OCI-LY1 (cell line): ENCODE results near the gene MYOCOS.
"Not testable (repeated sequence)": the region's sequence is repeated elsewhere in the genome, so short reads cannot be mapped to it uniquely, and the experiment has no call there.

Source experiments
- H2AFZ ChIP-seq: fragments of 200-600 bp; sonication (generic), shearing (Covaris generic); 2 replicates; pipeline ENCODE4 v1.6.0; 2014; ENCODE audit warnings: antibody characterized with exemption, mild to moderate bottlenecking, low read length
- H3F3A ChIP-seq: fragments of 200-600 bp; sonication (generic), shearing (Covaris generic); 2 replicates; pipeline ENCODE4 v1.6.0; 2014; ENCODE audit warnings: mild to moderate bottlenecking, antibody characterized with exemption, low read length, moderate library complexity; ENCODE audit not compliant: insufficient read depth
- H3K27ac ChIP-seq: fragments of 200-600 bp; sonication (generic); 2 replicates; pipeline ENCODE4 v1.5.1; 2014; ENCODE audit warnings: low read length, mixed run types, mild to moderate bottlenecking, low read depth; ENCODE audit not compliant: poor library complexity, severe bottlenecking
- H3K27me3 ChIP-seq: fragments of 200-600 bp; sonication (generic); 2 replicates; pipeline ENCODE4 v1.6.0; 2014; ENCODE audit warnings: antibody characterized with exemption, mild to moderate bottlenecking, low read length, moderate library complexity; ENCODE audit not compliant: insufficient read depth
- H3K36me3 ChIP-seq: fragments of 200-600 bp; sonication (generic); 2 replicates; pipeline ENCODE4 v1.6.1; 2014; ENCODE audit warnings: mild to moderate bottlenecking, antibody characterized with exemption, low read length, moderate library complexity, mixed read lengths; ENCODE audit not compliant: insufficient read depth
- H3K4me1 ChIP-seq: fragments of 200-600 bp; sonication (generic); 2 replicates; pipeline ENCODE4 v1.5.1; 2014; ENCODE audit warnings: mild to moderate bottlenecking, low read length, moderate library complexity; ENCODE audit not compliant: insufficient read depth, severe bottlenecking
- H3K4me2 ChIP-seq: fragments of 200-600 bp; sonication (generic), shearing (Covaris generic); 2 replicates; pipeline ENCODE4 v1.6.1; 2014; ENCODE audit warnings: low read length
- H3K4me3 ChIP-seq: fragments of 200-600 bp; sonication (generic); 2 replicates; pipeline ENCODE4 v1.5.1; 2014; ENCODE audit warnings: low read length, low read depth, mild to moderate bottlenecking, mixed read lengths; ENCODE audit not compliant: poor library complexity, severe bottlenecking
- H3K79me2 ChIP-seq: fragments of 200-600 bp; shearing (Covaris generic); 2 replicates; pipeline ENCODE4 v1.6.1; 2016; ENCODE audit warnings: mixed run types, low read length, mixed read lengths; ENCODE audit not compliant: insufficient read depth
- H3K9ac ChIP-seq: fragments of 200-600 bp; sonication (generic), shearing (Covaris generic); 2 replicates; pipeline ENCODE4 v1.6.1; 2014; ENCODE audit warnings: mild to moderate bottlenecking, low read length, mixed read lengths
- H3K9me2 ChIP-seq: fragments of 200-600 bp; sonication (generic), shearing (Covaris generic); 2 replicates; pipeline ENCODE4 v1.6.1; 2014; ENCODE audit warnings: low read depth, mild to moderate bottlenecking, low read length, mixed read lengths
- H3K9me3 ChIP-seq: fragments of 200-600 bp; shearing (Covaris generic); 2 replicates; pipeline ENCODE4 v1.6.1; 2014; ENCODE audit warnings: low read length, mixed read lengths
- H4K20me1 ChIP-seq: fragments of 200-600 bp; sonication (generic), shearing (Covaris generic); 2 replicates; pipeline ENCODE4 v1.6.0; 2016; ENCODE audit warnings: mild to moderate bottlenecking, low read length; ENCODE audit not compliant: insufficient read depth
- CTCF ChIP-seq: fragments of 200-600 bp; sonication (generic), shearing (Covaris generic); IDR thresholded peaks from 2 replicates; pipeline ENCODE4 v1.5.1; 2017; ENCODE audit warnings: mild to moderate bottlenecking, antibody characterized with exemption, low read length, moderate library complexity, mixed read lengths
- EZH2 ChIP-seq: fragments of 200-600 bp; sonication (generic), shearing (Covaris generic); IDR thresholded peaks from 2 replicates; pipeline ENCODE4 v1.8.0; 2017; ENCODE audit warnings: borderline replicate concordance, mixed run types, mild to moderate bottlenecking, antibody characterized with exemption, low read length, moderate library complexity, mixed read lengths

Gene MYOCOS

GRCh38 chr1:171655746-171656116, 33.7 kb downstream of the MYOCOS start:
- H4K20me1 ChIP-seq, result no peaks in the 10 kb centered on the region
- H3K9ac ChIP-seq, result no peak overlapping the region
- no peak overlapping the region for H2AFZ ChIP-seq
- H3K4me1 ChIP-seq, result no peaks in the 10 kb centered on the region
- no peaks in the 10 kb centered on the region for H3K9me2 ChIP-seq
- H3K4me3 ChIP-seq, result no peak overlapping the region
- H3K27ac ChIP-seq, result no peak overlapping the region
- no peaks in the 10 kb centered on the region for H3F3A ChIP-seq
- H3K79me2 ChIP-seq, result no peaks in the 10 kb centered on the region
- no peaks in the 10 kb centered on the region for H3K9me3 ChIP-seq
- H3K4me2 ChIP-seq, result 0 out of 2 replicates have a peak overlapping the region, but pooled peaks have one; percentile 15
- no peaks in the 10 kb centered on the region for H3K36me3 ChIP-seq
- H3K27me3 ChIP-seq, result no peaks in the 10 kb centered on the region; the same call in 1 of the 2 replicates
- TF ChIP-seq CTCF (no peak), EZH2 (no peak)

- H3K9ac ChIP-seq, H3K36me3 ChIP-seq, H3K4me1 ChIP-seq, H4K20me1 ChIP-seq, H3K9me2 ChIP-seq, H3K79me2 ChIP-seq, H3K27ac ChIP-seq, H3F3A ChIP-seq, H3K9me3 ChIP-seq, H2AFZ ChIP-seq, H3K4me2 ChIP-seq, H3K4me3 ChIP-seq, H3K27me3 ChIP-seq: not testable (repeated sequence)
Observed at GRCh38 chr1:171656206-171656605, 34.2 kb downstream of the MYOCOS start.

- H3K4me1 ChIP-seq, result no peaks in the 10 kb centered on the region
- no peak overlapping the region for H3K4me3 ChIP-seq
- H2AFZ ChIP-seq, result no peak overlapping the region
- no peak overlapping the region for H3K4me2 ChIP-seq
- H3K9me3 ChIP-seq, result no peaks in the 10 kb centered on the region
- H3F3A ChIP-seq, result no peaks in the 10 kb centered on the region
- H3K9ac ChIP-seq, result no peak overlapping the region
- no peak overlapping the region for H3K27ac ChIP-seq
- no peaks in the 10 kb centered on the region for H4K20me1 ChIP-seq
- H3K9me2 ChIP-seq, result no peaks in the 10 kb centered on the region
- no peaks in the 10 kb centered on the region for H3K79me2 ChIP-seq
- H3K27me3 ChIP-seq, result no peaks in the 10 kb centered on the region
- TF ChIP-seq CTCF (no peak), EZH2 (no peak)
- H3K36me3 ChIP-seq, result no peaks in the 10 kb centered on the region
Observed at GRCh38 chr1:171661076-171661650, 39.1 kb downstream of the MYOCOS start.

GRCh38 chr1:171663036-171663853, 41.2 kb downstream of the MYOCOS start:
- Histone ChIP-seq H3K4me2 (no peak overlapping the region), H3K27ac (no peak overlapping the region), H3K27me3 (no peaks in the 10 kb centered on the region), H2AFZ (no peak overlapping the region), H3K9me2 (no peaks in the 10 kb centered on the region), H3K4me1 (no peaks in the 10 kb centered on the region), H3F3A (no peaks in the 10 kb centered on the region), H3K9me3 (no peaks in the 10 kb centered on the region), H3K79me2 (no peaks in the 10 kb centered on the region), H3K36me3 (no peaks in the 10 kb centered on the region), H4K20me1 (no peaks in the 10 kb centered on the region), H3K9ac (no peak overlapping the region), H3K4me3 (no peak overlapping the region)
- no peak for TF ChIP-seq EZH2
